GM18858 (cell line): ENCODE data around the gene GYS1.
"Not testable (repeated sequence)": the region's sequence is repeated elsewhere in the genome, so short reads cannot be mapped to it uniquely, and the experiment has no call there.

ENCODE experiments used
- ATAC-seq: cut with Tn5 transposase; IDR thresholded peaks from one replicate; pipeline ENCODE4 v1.9.1; 2021; ENCODE audit not compliant: unreplicated experiment

Gene GYS1

DNA sequence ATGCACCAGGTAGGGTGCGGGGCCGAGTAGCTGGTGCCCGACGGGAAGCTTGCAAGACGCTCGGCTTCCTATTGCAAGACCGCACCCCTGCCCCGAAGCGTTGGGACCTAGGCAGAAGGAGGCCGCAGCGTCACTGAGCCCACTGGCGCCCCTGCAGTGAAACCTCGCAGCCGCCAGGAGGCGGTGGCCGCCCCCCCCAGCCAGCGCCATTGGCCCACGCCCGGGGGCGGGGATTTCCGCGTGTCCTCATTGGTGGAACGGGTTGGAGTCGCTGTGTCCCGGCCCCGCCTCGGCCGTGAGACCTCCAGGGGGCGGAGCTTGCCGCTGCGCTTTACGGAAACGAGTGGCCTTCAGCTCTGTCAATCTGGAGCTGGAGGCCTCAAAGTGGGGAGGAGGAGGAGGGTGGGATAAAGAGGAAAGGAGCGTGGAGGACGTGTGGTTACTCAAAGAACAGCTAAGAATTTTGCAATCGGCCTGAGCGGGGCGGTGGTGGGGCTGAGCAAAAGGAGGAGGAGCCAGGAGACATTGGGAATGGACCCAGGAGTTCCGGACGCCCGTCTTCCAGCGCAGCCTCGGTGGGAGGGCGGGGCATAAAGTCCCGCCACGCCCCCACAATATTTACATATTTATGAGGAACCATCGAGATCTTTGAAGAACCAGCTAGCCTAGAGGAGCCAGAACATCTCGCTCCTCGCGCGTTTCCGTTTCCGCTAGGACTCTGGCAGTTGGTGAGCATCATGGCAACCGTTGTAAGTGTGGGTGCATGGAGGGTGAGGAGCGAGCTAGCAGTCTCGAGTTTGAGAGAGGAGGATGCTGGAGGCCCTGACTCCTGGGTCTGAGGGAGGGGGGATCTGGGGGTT lies at the start of gene GYS1, which contains the start of gene RUVBL2:
GYS1 (minus strand) TSS at position 135 of the 860 bp plus-strand sequence. CDS start 197 bp downstream, outside the sequence.
RUVBL2 (plus strand) TSS at position 713 of the 860 bp plus-strand sequence; CDS start at position 738, 25 bp downstream.
- ATAC-seq, result peak; percentile 71

DNA sequence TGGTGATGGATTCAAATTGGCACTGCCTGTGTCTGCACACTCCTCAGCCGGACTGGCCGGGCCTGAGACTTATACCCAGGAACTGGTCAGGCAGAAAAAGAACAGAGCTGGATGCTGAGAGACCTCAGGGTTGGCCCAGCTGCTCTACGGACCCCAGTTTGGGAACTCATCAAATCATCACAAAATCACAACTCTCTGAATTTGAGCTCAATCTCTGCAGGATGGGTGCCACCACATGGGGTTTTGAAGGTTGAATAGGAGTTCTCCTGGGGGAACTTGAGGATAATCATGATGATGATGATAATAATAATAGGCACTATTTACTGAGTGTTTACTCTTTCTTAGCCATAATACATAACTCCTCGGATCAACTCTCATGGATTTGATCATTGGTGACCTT lies 49.6 kb upstream of the GYS1 start:
- ATAC-seq, result not testable (repeated sequence)

DNA sequence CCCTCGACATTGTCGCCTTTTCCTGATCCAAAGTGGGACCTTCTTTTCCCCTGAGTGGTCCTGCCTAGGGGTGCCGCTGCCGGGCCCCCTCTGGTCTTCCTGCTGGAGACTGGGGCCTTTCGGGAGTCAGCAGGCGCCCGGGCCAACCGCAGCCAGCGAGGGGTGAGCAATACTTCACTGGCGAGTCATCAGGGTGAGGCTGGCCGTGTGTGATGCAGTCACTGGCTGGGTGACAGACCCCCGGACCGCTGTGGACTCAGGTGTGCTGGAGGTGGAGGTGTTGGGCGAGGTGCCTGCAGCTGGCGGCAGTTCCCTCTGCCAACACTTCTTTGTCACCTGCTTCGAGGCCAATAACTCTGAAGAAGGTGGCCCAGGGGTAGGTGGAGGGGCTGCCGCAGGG lies 49.1 kb upstream of the GYS1 start:
- ATAC-seq, result no peak

DNA sequence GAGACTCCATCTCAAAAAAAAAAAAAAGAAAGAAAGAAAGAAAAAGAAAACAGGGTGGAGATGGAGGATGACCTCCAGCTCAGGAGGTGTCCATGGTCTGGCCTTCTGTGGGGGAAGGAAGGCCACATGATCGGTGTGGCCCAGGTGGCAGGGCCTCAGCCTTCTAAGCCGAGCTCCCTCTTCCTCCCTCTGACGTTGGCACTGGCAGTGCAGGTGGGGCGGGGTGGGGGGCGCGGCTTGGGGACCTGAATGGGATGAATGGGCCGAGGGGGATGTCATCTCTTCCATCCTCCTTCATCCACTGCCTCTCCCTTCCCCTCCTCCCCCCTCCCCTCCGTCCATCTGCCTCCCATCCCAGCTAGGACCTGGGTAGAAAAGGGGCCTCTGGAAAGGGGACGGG lies 46.6 kb upstream of the GYS1 start:
- ATAC-seq, result not testable (repeated sequence)

GRCh38 chr19:49038557-49039276 lies 45.6 kb upstream of the GYS1 start:
- ATAC-seq, result not testable (repeated sequence)

GRCh38 chr19:49038111-49038510 lies 45.0 kb upstream of the GYS1 start:
- not testable (repeated sequence) for ATAC-seq

DNA sequence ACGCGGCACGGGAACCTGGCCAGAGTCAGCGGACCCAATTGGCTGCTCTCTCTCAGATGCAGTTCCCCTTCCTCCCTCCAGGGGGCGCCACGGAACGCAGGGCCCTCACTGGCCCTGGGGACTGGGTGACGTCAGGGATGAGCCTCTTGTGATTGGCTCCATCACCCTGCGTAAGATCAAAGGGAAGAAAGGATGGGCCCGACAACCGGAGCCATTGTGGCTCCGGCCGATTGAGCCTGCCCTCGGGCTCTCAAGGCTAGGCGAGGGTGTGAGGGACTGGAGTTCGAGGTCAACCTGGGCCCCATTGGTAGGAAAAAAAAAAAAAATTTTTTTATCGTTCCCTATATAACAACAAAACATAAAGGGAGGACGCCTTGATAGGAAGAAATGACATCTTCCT lies 43.7 kb upstream of the GYS1 start, which contains the start of gene CGB1:
CGB1 (minus strand) TSS at position 81 of the 400 bp plus-strand sequence. CDS start 184 bp downstream, outside the sequence.
- ATAC-seq, result not testable (repeated sequence)

GRCh38 chr19:49031642-49032301 lies 38.7 kb upstream of the GYS1 start, which contains the start of gene CGB2:
Gene CGB2, plus strand, starts transcription at chr19:49031890. Its CDS starts 206 bp downstream, at chr19:49032096.
- ATAC-seq, result not testable (repeated sequence)

DNA sequence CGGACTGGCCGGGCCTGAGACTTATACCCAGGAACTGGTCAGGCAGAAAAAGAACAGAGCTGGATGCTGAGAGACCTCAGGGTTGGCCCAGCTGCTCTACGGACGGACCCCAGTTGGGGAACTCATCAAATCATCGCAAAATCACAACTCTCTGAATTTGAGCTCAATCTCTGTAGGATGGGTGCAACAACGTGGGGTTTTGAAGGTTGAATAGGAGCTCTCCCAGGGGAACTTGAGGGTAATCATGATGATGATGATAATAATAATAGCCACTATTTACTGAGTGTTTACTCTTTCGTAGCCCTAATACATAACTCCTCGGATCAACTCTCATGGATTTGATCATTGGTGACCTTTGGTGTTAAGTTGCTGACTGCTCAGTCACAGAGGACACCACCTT lies 37.2 kb upstream of the GYS1 start:
- ATAC-seq, result not testable (repeated sequence)

GRCh38 chr19:49029749-49030148 lies 36.6 kb upstream of the GYS1 start:
- ATAC-seq, result not testable (repeated sequence)

GRCh38 chr19:49028686-49029085 lies 35.6 kb upstream of the GYS1 start:
- not testable (repeated sequence) for ATAC-seq

GRCh38 chr19:49025599-49025998 lies 32.5 kb upstream of the GYS1 start:
- not testable (repeated sequence) for ATAC-seq

DNA sequence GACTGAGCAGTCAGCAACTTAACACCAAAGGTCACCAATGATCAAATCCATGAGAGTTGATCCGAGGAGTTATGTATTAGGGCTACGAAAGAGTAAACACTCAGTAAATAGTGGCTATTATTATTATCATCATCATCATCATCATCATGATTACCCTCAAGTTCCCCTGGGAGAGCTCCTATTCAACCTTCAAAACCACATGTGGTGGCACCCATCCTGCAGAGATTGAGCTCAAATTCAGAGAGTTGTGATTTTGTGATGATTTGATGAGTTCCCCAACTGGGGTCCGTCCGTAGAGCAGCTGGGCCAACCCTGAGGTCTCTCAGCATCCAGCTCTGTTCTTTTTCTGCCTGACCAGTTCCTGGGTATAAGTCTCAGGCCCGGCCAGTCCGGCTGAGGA lies 32.0 kb upstream of the GYS1 start:
- ATAC-seq, result not testable (repeated sequence)

DNA sequence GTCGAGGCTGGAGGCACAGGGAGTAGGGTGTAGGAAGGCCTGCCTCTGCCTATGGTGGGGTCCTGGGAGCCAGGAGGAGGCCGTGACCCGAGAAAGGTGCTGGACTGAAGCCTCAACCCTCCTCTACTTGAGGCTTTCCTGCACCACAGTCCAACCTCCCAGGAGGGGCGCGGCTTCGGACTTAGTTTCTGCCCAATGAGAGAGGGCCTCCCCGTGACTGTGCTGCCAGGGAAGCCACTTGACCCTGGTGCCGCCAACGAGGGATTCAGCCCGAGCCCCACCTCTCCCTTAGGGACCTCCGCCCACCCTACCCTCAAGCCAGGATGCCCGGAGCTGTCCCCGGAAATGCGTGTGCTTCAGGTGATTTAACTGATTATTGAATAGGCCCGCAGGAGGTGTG lies 31.1 kb upstream of the GYS1 start, which contains the start of gene CGB3:
CGB3 (minus strand) TSS at position 101 of the 400 bp plus-strand sequence. CDS start 362 bp downstream, outside the sequence.
- ATAC-seq, result not testable (repeated sequence)

- ATAC-seq, result no peak
These were observed 29.0 kb upstream of the GYS1 start for GRCh38 chr19:49022116-49022515.

- no peak for ATAC-seq
These were observed 28.1 kb upstream of the GYS1 start for GRCh38 chr19:49020931-49021895.

GRCh38 chr19:49020342-49020741 lies 27.2 kb upstream of the GYS1 start:
- ATAC-seq, result no peak

DNA sequence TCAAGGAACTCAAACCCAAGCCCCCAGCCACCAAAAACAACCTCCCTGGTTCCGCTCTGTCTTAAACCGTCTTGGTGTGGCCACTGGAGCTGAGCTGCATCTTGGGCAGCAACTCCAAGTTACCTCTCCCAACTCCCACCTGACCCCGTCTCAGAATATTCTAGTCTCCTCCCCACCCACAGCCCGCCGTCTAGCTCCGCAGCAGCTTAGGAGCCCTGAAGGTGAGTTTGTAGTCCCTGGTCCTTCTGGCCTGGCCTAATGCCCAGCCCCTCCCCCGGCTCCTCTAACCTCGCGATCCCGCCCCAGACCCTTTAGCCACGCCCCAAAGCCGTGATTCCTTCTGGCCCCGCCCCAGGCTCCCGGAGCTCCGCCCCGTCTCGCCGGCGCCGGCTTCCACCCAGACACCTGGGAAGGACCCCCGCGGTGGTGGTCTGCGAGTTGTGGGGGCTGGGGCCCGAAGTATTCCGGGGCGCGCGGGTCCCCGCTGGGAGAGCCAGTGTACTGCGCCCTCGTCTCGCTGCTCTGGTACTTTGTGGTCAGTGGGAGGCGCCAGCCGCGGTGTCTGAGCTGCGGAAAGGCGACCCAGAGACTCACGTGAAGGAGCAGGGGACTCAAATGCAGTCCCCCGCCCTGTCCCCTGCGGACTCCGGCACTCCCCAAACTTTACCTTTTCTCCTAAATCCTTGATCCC lies 26.3 kb upstream of the GYS1 start:
- ATAC-seq, result no peak
